K562 (cell line): ENCODE results near the gene PRRT1. TPM values are rescaled to one million over a fixed set of nuclear protein-coding genes. Genes with fewer than 3 reads are reported as not detected.

ENCODE experiments used
- ARID2 ChIP-seq: fragments of 450-650 bp; IDR thresholded peaks from 2 replicates; pipeline ENCODE4 v1.6.1; 2017; ENCODE audit warnings: antibody characterized with exemption, mild to moderate bottlenecking
- NCOA6 ChIP-seq: fragments of 450-650 bp; IDR thresholded peaks from 2 replicates; pipeline ENCODE4 v1.6.1; 2017; ENCODE audit warnings: mild to moderate bottlenecking
- STAT5B ChIP-seq: fragments of 250-450 bp; sonication (Bioruptor Pico); IDR thresholded peaks from 2 replicates; pipeline ENCODE4 v1.8.0; 2021; ENCODE audit warnings: mild to moderate bottlenecking, inconsistent platforms
- ZBTB17 ChIP-seq: fragments of 450-650 bp; formaldehyde crosslinking; IDR thresholded peaks from 2 replicates; pipeline ENCODE4 v1.4.0; 2020; ENCODE audit warnings: mild to moderate bottlenecking
- ZBTB40 ChIP-seq, 2 experiments: fragments of 450-650 bp in 1 of 2; sonication (generic) in 1 of 2; formaldehyde crosslinking in 1 of 2; IDR thresholded peaks; 2 replicates each; pipeline versions ENCODE4 v1.7.1 to v1.9.0; 2016 to 2022; ENCODE audit warnings: inconsistent platforms in 1 of 2, mild to moderate bottlenecking in 1 of 2, missing genetic modification reagents in 1 of 2
- polyA plus RNA-seq, 8 experiments: library from polyadenylated mRNA; depleted of rRNA in 4 of 8; stranded (reverse) in 5 of 8; unstranded in 3 of 8; fragments of >200 nt; fragmentation: Nextera tagmentation in 2 of 8; fragmentation: Illumina TruSeq in 1 of 8; extraction: Ambion mirVana in 2 of 8; extraction: Trizol in 1 of 8; gene quantifications; 2 replicates each; pipeline versions ENCODE4 v1.2.1 to v1.2.3, GENCODE V29; 2011 to 2014; ENCODE audit warnings: inconsistent platforms in 1 of 8, missing spikeins in 1 of 8
- total RNA-seq, 7 experiments: library from RNA; depleted of rRNA in 6 of 7; stranded (reverse); fragments of >200 nt in 6 of 7; fragmentation: Illumina TruSeq in 2 of 7; extraction: Trizol in 2 of 7; gene quantifications; 2 replicates each; pipeline versions ENCODE4 v1.2.1 to v1.2.3, GENCODE V29; 2011 to 2021; ENCODE audit warnings: low replicate concordance in 1 of 7
- TF ChIP-seq, protein P1 (sequence below): fragments of 250-450 bp; sonication (Bioruptor Pico); IDR thresholded peaks from 2 replicates; pipeline ENCODE4 v1.8.0; 2022; ENCODE audit warnings: moderate library complexity, mild to moderate bottlenecking, inconsistent platforms
- TF ChIP-seq, protein P2 (sequence below): fragments of 250-450 bp; sonication (Bioruptor Pico); IDR thresholded peaks from 2 replicates; pipeline ENCODE4 v1.4.0; 2020; ENCODE audit warnings: mild to moderate bottlenecking, moderate library complexity
- TF ChIP-seq, protein P3 (sequence below), 2 experiments: fragments of 450-650 bp; IDR thresholded peaks; 2 replicates each; pipeline ENCODE4 v1.6.1; 2018; ENCODE audit warnings: mild to moderate bottlenecking in 2 of 2, low read depth in 1 of 2; ENCODE audit not compliant: partially characterized antibody in 2 of 2

The PRRT1 gene
- total and polyA plus RNA-seq, 9 of the 15 experiments (the other 6 are each of a cell fraction or from before 2014, with no cell fraction given), result 0.14 to 3.5 (median 0.41) TPM

GRCh38 chr6:32192608-32193039 lies 40.9 kb upstream of the PRRT1 start, which contains the start of gene GPSM3 (continued):
- TF ChIP-seq ZBTB40 (IDR thresholded peaks at IDR 0.05), result peak; percentile 93
- TF ChIP-seq ZBTB40 (CRISPR knock-in tag; IDR thresholded peaks at IDR 0.05), result no peak
- TF ChIP-seq, protein P1, sequence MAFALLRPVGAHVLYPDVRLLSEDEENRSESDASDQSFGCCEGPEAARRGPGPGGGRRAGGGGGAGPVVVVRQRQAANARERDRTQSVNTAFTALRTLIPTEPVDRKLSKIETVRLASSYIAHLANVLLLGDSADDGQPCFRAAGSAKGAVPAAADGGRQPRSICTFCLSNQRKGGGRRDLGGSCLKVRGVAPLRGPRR (CRISPR knock-in tag), result no peak
- no peak for TF ChIP-seq ARID2
- peak; percentile 64; the same call in 1 of the 2 replicates for TF ChIP-seq ZBTB17 (CRISPR knock-in tag)
- TF ChIP-seq, protein P2, sequence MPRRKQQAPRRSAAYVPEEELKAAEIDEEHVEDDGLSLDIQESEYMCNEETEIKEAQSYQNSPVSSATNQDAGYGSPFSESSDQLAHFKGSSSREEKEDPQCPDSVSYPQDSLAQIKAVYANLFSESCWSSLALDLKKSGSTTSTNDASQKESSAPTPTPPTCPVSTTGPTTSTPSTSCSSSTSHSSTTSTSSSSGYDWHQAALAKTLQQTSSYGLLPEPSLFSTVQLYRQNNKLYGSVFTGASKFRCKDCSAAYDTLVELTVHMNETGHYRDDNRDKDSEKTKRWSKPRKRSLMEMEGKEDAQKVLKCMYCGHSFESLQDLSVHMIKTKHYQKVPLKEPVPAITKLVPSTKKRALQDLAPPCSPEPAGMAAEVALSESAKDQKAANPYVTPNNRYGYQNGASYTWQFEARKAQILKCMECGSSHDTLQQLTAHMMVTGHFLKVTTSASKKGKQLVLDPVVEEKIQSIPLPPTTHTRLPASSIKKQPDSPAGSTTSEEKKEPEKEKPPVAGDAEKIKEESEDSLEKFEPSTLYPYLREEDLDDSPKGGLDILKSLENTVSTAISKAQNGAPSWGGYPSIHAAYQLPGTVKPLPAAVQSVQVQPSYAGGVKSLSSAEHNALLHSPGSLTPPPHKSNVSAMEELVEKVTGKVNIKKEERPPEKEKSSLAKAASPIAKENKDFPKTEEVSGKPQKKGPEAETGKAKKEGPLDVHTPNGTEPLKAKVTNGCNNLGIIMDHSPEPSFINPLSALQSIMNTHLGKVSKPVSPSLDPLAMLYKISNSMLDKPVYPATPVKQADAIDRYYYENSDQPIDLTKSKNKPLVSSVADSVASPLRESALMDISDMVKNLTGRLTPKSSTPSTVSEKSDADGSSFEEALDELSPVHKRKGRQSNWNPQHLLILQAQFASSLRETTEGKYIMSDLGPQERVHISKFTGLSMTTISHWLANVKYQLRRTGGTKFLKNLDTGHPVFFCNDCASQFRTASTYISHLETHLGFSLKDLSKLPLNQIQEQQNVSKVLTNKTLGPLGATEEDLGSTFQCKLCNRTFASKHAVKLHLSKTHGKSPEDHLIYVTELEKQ, result no peak
- no peak for TF ChIP-seq STAT5B (CRISPR knock-in tag)
- TF ChIP-seq, protein P3, sequence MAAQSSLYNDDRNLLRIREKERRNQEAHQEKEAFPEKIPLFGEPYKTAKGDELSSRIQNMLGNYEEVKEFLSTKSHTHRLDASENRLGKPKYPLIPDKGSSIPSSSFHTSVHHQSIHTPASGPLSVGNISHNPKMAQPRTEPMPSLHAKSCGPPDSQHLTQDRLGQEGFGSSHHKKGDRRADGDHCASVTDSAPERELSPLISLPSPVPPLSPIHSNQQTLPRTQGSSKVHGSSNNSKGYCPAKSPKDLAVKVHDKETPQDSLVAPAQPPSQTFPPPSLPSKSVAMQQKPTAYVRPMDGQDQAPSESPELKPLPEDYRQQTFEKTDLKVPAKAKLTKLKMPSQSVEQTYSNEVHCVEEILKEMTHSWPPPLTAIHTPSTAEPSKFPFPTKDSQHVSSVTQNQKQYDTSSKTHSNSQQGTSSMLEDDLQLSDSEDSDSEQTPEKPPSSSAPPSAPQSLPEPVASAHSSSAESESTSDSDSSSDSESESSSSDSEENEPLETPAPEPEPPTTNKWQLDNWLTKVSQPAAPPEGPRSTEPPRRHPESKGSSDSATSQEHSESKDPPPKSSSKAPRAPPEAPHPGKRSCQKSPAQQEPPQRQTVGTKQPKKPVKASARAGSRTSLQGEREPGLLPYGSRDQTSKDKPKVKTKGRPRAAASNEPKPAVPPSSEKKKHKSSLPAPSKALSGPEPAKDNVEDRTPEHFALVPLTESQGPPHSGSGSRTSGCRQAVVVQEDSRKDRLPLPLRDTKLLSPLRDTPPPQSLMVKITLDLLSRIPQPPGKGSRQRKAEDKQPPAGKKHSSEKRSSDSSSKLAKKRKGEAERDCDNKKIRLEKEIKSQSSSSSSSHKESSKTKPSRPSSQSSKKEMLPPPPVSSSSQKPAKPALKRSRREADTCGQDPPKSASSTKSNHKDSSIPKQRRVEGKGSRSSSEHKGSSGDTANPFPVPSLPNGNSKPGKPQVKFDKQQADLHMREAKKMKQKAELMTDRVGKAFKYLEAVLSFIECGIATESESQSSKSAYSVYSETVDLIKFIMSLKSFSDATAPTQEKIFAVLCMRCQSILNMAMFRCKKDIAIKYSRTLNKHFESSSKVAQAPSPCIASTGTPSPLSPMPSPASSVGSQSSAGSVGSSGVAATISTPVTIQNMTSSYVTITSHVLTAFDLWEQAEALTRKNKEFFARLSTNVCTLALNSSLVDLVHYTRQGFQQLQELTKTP (IDR thresholded peaks at IDR 0.05; ENCODE audit: low read depth in 1 of 2, partially characterized antibody in 2 of 2), result peak in 1 of 2 experiments; percentile 76
- no peak for TF ChIP-seq NCOA6
